ENCODE measurements around the gene PDGFRB. TPM values are rescaled to one million over a fixed set of nuclear protein-coding genes. Genes with fewer than 3 reads are reported as not detected.

The PDGFRB gene
- total RNA-seq, 1 experiment from 2014 or later = 1.8 TPM

- POLR2A ChIA-PET = interaction anchor here (0.6 kb wide), 1 partner anchor 12 kb away, joined by 4 read pairs; no protein-coding TSS in a partner anchor
- intact Hi-C loops (cut with micrococcal nuclease; ENCODE audit: unreplicated experiment) = no loop called here
- no TSS peak for BruUV-seq (replicated peaks)
These were observed 30.5 kb upstream of the PDGFRB start for GRCh38 chr5:150186137-150186536.

DNA sequence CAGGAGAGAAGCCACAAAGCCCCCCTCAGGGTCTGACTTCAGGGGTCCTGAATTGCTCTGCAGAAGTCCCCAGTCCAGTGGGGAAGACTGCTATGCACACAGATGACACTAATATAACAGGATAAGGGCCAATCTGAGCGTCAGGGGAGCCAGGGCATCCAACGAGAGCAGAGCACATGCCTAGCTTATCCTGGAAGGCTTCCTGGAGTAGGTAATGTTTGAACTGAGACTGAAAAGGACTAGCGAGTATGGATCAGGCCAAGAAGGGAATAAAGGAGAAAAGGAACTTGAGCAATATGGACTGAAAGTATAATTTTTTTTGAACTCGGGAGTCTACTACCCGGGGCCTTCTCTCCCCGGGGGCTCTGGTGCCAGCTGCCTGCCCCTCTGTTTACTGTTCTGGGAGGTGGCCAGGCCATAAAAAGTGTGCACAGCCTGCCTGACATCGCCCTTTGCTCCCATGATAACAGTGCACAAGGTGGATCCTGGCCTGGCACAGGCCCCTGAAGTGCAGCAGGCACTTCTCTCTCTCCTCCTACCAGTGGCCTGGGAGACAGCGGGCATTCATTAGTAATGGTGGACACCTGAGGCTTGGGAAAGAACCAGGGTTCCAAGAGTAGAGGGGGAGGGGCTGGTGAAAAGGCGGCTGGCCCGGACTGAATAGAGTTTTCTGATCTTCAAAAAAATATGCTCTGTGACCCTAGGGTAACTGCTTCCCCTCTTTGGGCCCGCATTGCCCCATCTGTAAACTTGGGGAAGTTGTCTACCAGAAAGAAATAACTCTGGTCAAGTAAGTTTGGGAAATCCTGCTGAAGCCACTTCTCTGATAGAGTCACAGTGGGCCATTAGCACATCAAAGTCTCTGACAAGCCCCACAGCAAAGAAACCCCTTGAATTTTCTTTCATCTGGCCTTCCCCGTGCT lies 29.6 kb upstream of the PDGFRB start:
- POLR2A ChIA-PET = no interaction called here
- CTCF ChIA-PET = no interaction called here
- intact Hi-C loops (cut with micrococcal nuclease; ENCODE audit: unreplicated experiment) = no loop called here

More at GRCh38 chr5:150186137-150186536, 30.5 kb upstream of the PDGFRB start:
- no peak for DNase-seq (ENCODE audit: low read depth, low spot score)
- Histone ChIP-seq H3K27me3 (ENCODE audit: control insufficient read depth, insufficient read depth, low read length) (peaks cover 9% of the 10 kb centered on the region), H3K4me3 (ENCODE audit: low read depth in 2 of 2, low read length in 2 of 2) (no peak overlapping the region), H3K9me3 (ENCODE audit: control insufficient read depth, insufficient read depth, low read depth, low read length) (no peaks in the 10 kb centered on the region), H3K36me3 (ENCODE audit: control insufficient read depth, insufficient read depth, low read length) (no peaks in the 10 kb centered on the region), H3K4me1 (ENCODE audit: control insufficient read depth, insufficient read depth, low read length) (no peaks in the 10 kb centered on the region), H3K27ac (ENCODE audit: low read length) (no peak overlapping the region)
- in situ Hi-C loops (cut with HindIII; ENCODE audit: low pct_unique_long_range_greater_than_20kb, low sequenced_read_pairs) = no loop called here
- CTCF ChIA-PET = no interaction called here
- TF ChIP-seq SIN3A (IDR thresholded peaks at IDR 0.05; ENCODE audit: borderline replicate concordance, insufficient read depth, low read depth, low read length) (no peak), TCF7L2 (IDR thresholded peaks at IDR 0.05; ENCODE audit: low read depth, low read length) (no peak), POLR2AphosphoS5 (IDR thresholded peaks at IDR 0.05; ENCODE audit: low read depth, low read length) (no peak)
- TF ChIP-seq, protein P1, sequence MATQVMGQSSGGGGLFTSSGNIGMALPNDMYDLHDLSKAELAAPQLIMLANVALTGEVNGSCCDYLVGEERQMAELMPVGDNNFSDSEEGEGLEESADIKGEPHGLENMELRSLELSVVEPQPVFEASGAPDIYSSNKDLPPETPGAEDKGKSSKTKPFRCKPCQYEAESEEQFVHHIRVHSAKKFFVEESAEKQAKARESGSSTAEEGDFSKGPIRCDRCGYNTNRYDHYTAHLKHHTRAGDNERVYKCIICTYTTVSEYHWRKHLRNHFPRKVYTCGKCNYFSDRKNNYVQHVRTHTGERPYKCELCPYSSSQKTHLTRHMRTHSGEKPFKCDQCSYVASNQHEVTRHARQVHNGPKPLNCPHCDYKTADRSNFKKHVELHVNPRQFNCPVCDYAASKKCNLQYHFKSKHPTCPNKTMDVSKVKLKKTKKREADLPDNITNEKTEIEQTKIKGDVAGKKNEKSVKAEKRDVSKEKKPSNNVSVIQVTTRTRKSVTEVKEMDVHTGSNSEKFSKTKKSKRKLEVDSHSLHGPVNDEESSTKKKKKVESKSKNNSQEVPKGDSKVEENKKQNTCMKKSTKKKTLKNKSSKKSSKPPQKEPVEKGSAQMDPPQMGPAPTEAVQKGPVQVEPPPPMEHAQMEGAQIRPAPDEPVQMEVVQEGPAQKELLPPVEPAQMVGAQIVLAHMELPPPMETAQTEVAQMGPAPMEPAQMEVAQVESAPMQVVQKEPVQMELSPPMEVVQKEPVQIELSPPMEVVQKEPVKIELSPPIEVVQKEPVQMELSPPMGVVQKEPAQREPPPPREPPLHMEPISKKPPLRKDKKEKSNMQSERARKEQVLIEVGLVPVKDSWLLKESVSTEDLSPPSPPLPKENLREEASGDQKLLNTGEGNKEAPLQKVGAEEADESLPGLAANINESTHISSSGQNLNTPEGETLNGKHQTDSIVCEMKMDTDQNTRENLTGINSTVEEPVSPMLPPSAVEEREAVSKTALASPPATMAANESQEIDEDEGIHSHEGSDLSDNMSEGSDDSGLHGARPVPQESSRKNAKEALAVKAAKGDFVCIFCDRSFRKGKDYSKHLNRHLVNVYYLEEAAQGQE (IDR thresholded peaks at IDR 0.05; ENCODE audit: insufficient read depth in 1 of 2, low read depth in 2 of 2, low read length in 1 of 2) = no peak
- TF ChIP-seq, protein P2, sequence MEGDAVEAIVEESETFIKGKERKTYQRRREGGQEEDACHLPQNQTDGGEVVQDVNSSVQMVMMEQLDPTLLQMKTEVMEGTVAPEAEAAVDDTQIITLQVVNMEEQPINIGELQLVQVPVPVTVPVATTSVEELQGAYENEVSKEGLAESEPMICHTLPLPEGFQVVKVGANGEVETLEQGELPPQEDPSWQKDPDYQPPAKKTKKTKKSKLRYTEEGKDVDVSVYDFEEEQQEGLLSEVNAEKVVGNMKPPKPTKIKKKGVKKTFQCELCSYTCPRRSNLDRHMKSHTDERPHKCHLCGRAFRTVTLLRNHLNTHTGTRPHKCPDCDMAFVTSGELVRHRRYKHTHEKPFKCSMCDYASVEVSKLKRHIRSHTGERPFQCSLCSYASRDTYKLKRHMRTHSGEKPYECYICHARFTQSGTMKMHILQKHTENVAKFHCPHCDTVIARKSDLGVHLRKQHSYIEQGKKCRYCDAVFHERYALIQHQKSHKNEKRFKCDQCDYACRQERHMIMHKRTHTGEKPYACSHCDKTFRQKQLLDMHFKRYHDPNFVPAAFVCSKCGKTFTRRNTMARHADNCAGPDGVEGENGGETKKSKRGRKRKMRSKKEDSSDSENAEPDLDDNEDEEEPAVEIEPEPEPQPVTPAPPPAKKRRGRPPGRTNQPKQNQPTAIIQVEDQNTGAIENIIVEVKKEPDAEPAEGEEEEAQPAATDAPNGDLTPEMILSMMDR (IDR thresholded peaks at IDR 0.05) = no peak
- ATAC-seq = no peak

More for the DNA sequence above, 29.6 kb upstream of the PDGFRB start:
- H3K4me3 ChIP-seq (ENCODE audit: low read depth in 2 of 2, low read length in 2 of 2) = no peak overlapping the region
- no TSS peak for BruUV-seq (replicated peaks)
- TF ChIP-seq TCF7L2 (IDR thresholded peaks at IDR 0.05; ENCODE audit: low read depth, low read length) = no peak
- TF ChIP-seq, protein P2 (IDR thresholded peaks at IDR 0.05) = no peak
- TF ChIP-seq, protein P1 (IDR thresholded peaks at IDR 0.05; ENCODE audit: insufficient read depth in 1 of 2, low read depth in 2 of 2, low read length in 1 of 2) = no peak
- TF ChIP-seq POLR2AphosphoS5 (IDR thresholded peaks at IDR 0.05; ENCODE audit: low read depth, low read length) = no peak
- no peaks in the 10 kb centered on the region for H3K9me3 ChIP-seq (ENCODE audit: control insufficient read depth, insufficient read depth, low read depth, low read length)
- no peaks in the 10 kb centered on the region for H3K36me3 ChIP-seq (ENCODE audit: control insufficient read depth, insufficient read depth, low read length)
- in situ Hi-C loops (cut with HindIII; ENCODE audit: low pct_unique_long_range_greater_than_20kb, low sequenced_read_pairs) = no loop called here
- H3K27me3 ChIP-seq (ENCODE audit: control insufficient read depth, insufficient read depth, low read length) = peaks cover 9% of the 10 kb centered on the region
- no peak overlapping the region for H3K27ac ChIP-seq (ENCODE audit: low read length)
- no peak for DNase-seq (ENCODE audit: low read depth, low spot score)
- ATAC-seq = no peak
- no peaks in the 10 kb centered on the region for H3K4me1 ChIP-seq (ENCODE audit: control insufficient read depth, insufficient read depth, low read length)
